Thyroid gland (tissue), 4 donors: ENCODE data around the gene SHROOM3.

ENCODE experiments used
- CTCF ChIP-seq, 6 experiments: fragments of 200-600 bp in 3 of 6; fragments of 450-650 bp in 3 of 6; sonication (generic) in 3 of 6; IDR thresholded peaks; one replicate each; pipeline ENCODE4 v1.5.1; 2016 to 2019; ENCODE audit warnings: antibody characterized with exemption in 6 of 6, mild to moderate bottlenecking in 2 of 6, inconsistent platforms in 1 of 6, moderate library complexity in 1 of 6
- POLR2A ChIP-seq, 2 donors: fragments of 450-650 bp; IDR thresholded peaks; one replicate each; pipeline ENCODE4 v1.6.1; 2017; ENCODE audit warnings: antibody characterized with exemption in 2 of 2, mild to moderate bottlenecking in 2 of 2, moderate library complexity in 1 of 2

- TF ChIP-seq CTCF (IDR thresholded peaks at IDR 0.05): no peak
- no peak for TF ChIP-seq POLR2A (IDR thresholded peaks at IDR 0.05)
These were observed 14.3 kb downstream of the SHROOM3 start for GRCh38 chr4:76449362-76449767.
